GM12878 (cell line): ENCODE data around the gene CLBA1. TPM values are rescaled to one million over a fixed set of nuclear protein-coding genes. Genes with fewer than 3 reads are reported as not detected.
A peak's percentile ranks its signal among the peaks of the same experiment; 100 is the strongest.

Experiments used
- ATAC-seq: fragments of 200-7000 bp; cut with Tn5 transposase; 3 replicates; pipeline ENCODE4 v1.9.1; 2020; ENCODE audit warnings: mild to moderate bottlenecking, moderate library complexity
- BruUV-seq: library from RNA; stranded (reverse); fragments of 400-500 nt; replicated peaks from 2 replicates; lab custom pipeline; 2021; lab: Mats Ljungman, UMichigan
- CTCF ChIA-PET: fragments of 300-600 bp; sonication (Branson Sonifier 250); formaldehyde crosslinking; extraction: SDS; loops from one replicate; lab custom pipeline; 2021; ENCODE audit warnings: inconsistent platforms; lab: Yijun Ruan, JAX
- POLR2A ChIA-PET: fragments of 350-600 bp; formaldehyde crosslinking; extraction: SDS; loops from one replicate; lab custom pipeline; 2021; ENCODE audit warnings: inconsistent platforms; lab: Charles Lee
- RAD21 ChIA-PET: fragments of 300-600 bp; sonication (Branson Sonifier 250); formaldehyde crosslinking; loops from one replicate; lab custom pipeline; 2023; ENCODE audit warnings: antibody characterized with exemption; ENCODE audit not compliant: unreplicated experiment; lab: Charles Lee
- SMC1A ChIA-PET: fragments of 300-600 bp; sonication (Branson Sonifier 250); formaldehyde crosslinking; loops from one replicate; lab custom pipeline; 2023; ENCODE audit not compliant: unreplicated experiment, uncharacterized antibody; lab: Charles Lee
- DNase-seq: peaks from one replicate; pipeline ENCODE4 v3.0.0-alpha.2; 2011; ENCODE audit warnings: low read depth, low spot score
- FAIRE-seq: peaks from 3 replicates; lab custom pipeline; 2011; peaks lifted over from hg19 to GRCh38; lab: Jason Lieb, UNC
- H2AFZ ChIP-seq: 2 replicates; pipeline ENCODE4 v1.6.0; 2011; ENCODE audit warnings: low read depth, low read length, control low read depth; ENCODE audit not compliant: control insufficient read depth
- H3K27ac ChIP-seq: 2 replicates; pipeline ENCODE4 v1.5.1; 2011; ENCODE audit warnings: control low read depth; ENCODE audit not compliant: control insufficient read depth, insufficient read depth
- H3K27me3 ChIP-seq, 2 experiments: replicated peaks in 1 of 2; 2 replicates each; pipeline versions ENCODE4 v1.6.0 to v1.6.1; 2011; ENCODE audit warnings: low read length in 1 of 2; ENCODE audit not compliant: control insufficient read depth in 2 of 2, insufficient read depth in 2 of 2
- H3K36me3 ChIP-seq, 2 experiments: 2 replicates each; pipeline ENCODE4 v1.5.1; 2011; ENCODE audit warnings: low read length in 1 of 2; ENCODE audit not compliant: control insufficient read depth in 2 of 2, insufficient read depth in 2 of 2
- H3K4me1 ChIP-seq: 2 replicates; pipeline ENCODE4 v1.6.1; 2011; ENCODE audit warnings: mild to moderate bottlenecking, low read length, moderate library complexity, mixed read lengths; ENCODE audit not compliant: control insufficient read depth, insufficient read depth
- H3K4me2 ChIP-seq: 2 replicates; pipeline ENCODE4 v1.6.0; 2011; ENCODE audit warnings: control low read depth; ENCODE audit not compliant: control insufficient read depth, insufficient read depth
- H3K4me3 ChIP-seq: fragments of 200-600 bp; sonication (generic); 2 replicates; pipeline ENCODE4 v1.5.1; 2016
- H3K79me2 ChIP-seq: 2 replicates; pipeline ENCODE4 v1.6.0; 2011; ENCODE audit warnings: low read length; ENCODE audit not compliant: control insufficient read depth, insufficient read depth
- H3K9ac ChIP-seq: 2 replicates; pipeline ENCODE4 v1.8.0; 2011; ENCODE audit warnings: low read length, control low read depth, mixed read lengths; ENCODE audit not compliant: control insufficient read depth, insufficient read depth
- H3K9me3 ChIP-seq: replicated peaks from 3 replicates; pipeline ENCODE4 v1.5.1; 2011; ENCODE audit warnings: mild to moderate bottlenecking, low read length; ENCODE audit not compliant: control insufficient read depth, insufficient read depth
- H4K20me1 ChIP-seq: 2 replicates; pipeline ENCODE4 v1.6.0; 2011; ENCODE audit not compliant: control insufficient read depth, insufficient read depth
- BRCA1 ChIP-seq: IDR thresholded peaks from 2 replicates; pipeline ENCODE4 v1.6.1; 2011; ENCODE audit warnings: low read depth, low read length, improper control_type of control experiment
- CBX5 ChIP-seq: sonication (generic); IDR thresholded peaks from 2 replicates; pipeline ENCODE4 v1.6.1; 2016; ENCODE audit warnings: low read depth, moderate library complexity, mild to moderate bottlenecking, inconsistent platforms
- E2F8 ChIP-seq: fragments of 450-650 bp; IDR thresholded peaks from 2 replicates; pipeline ENCODE4 v1.6.1; 2018; ENCODE audit warnings: mild to moderate bottlenecking, low read depth, moderate library complexity; ENCODE audit not compliant: partially characterized antibody
- EED ChIP-seq: sonication (generic); IDR thresholded peaks from 2 replicates; pipeline ENCODE4 v1.6.1; 2016; ENCODE audit warnings: antibody characterized with exemption, low read depth
- FOS ChIP-seq: IDR thresholded peaks from 3 replicates; pipeline ENCODE4 v1.6.1; 2011; ENCODE audit warnings: borderline replicate concordance; ENCODE audit not compliant: insufficient read length; ENCODE audit errors: extremely low read depth
- FOXK2 ChIP-seq: fragments of 450-650 bp; IDR thresholded peaks from 2 replicates; pipeline ENCODE4 v1.6.1; 2017; ENCODE audit warnings: mild to moderate bottlenecking, moderate library complexity
- HCFC1 ChIP-seq: fragments of 150-350 bp; IDR thresholded peaks from 2 replicates; pipeline ENCODE4 v1.6.1; 2014; ENCODE audit warnings: low read length
- HSF1 ChIP-seq: fragments of 150-350 bp; IDR thresholded peaks from 2 replicates; pipeline ENCODE4 v1.6.1; 2014; ENCODE audit warnings: mild to moderate bottlenecking, low read depth, low read length
- KDM1A ChIP-seq: fragments of 200-600 bp; sonication (generic); IDR thresholded peaks from 2 replicates; pipeline ENCODE4 v1.6.1; 2016; ENCODE audit warnings: borderline replicate concordance
- NR2C1 ChIP-seq: fragments of 450-650 bp; IDR thresholded peaks from 2 replicates; pipeline ENCODE4 v1.6.1; 2017; ENCODE audit warnings: antibody characterized with exemption, mild to moderate bottlenecking, moderate library complexity
- RELA ChIP-seq: fragments of 450-650 bp; IDR thresholded peaks from 2 replicates; pipeline ENCODE4 v1.8.0; 2014; ENCODE audit warnings: borderline replicate concordance; ENCODE audit not compliant: partially characterized antibody
- REST ChIP-seq: IDR thresholded peaks from 2 replicates; pipeline ENCODE4 v1.6.1; 2012; ENCODE audit warnings: mild to moderate bottlenecking, low read depth, low read length
- RUNX3 ChIP-seq: IDR thresholded peaks from 2 replicates; pipeline ENCODE4 v1.6.1; 2012; ENCODE audit warnings: low read length, inconsistent platforms
- SMC3 ChIP-seq: IDR thresholded peaks from 2 replicates; pipeline ENCODE4 v1.6.1; 2011; ENCODE audit warnings: low read length, improper control_type of control experiment, borderline replicate concordance
- STAT1 ChIP-seq: fragments of 450-650 bp; conservative IDR thresholded peaks from 2 replicates; pipeline ENCODE4 v1.6.1; 2014; ENCODE audit warnings: antibody characterized with exemption, mild to moderate bottlenecking
- ZNF207 ChIP-seq: fragments of 450-650 bp; IDR thresholded peaks from 2 replicates; pipeline ENCODE4 v1.6.1; 2014; ENCODE audit warnings: antibody characterized with exemption, mild to moderate bottlenecking, borderline replicate concordance
- WGBS: methylation state at CpG from one replicate; pipeline ENCODE4 v1.1.6; 2016; ENCODE audit warnings: low lambda C conversion rate; ENCODE audit not compliant: insufficient replicate concordance, insufficient coverage; ENCODE audit errors: missing lambda C conversion rate; 5-methylcytosine and 5-hydroxymethylcytosine counted together
- in situ Hi-C: fragments of 300-500 bp; cut with MboI; formaldehyde crosslinking; loops from 9 replicates; pipeline ENCODE4 v1.14.3; 2018; ENCODE audit warnings: mixed read lengths
- intact Hi-C: fragments of 100-400 bp; cut with micrococcal nuclease; formaldehyde crosslinking; loops from one replicate; pipeline ENCODE4 v1.14.2; 2022; ENCODE audit not compliant: unreplicated experiment
- polyA plus RNA-seq, 11 experiments: library from polyadenylated mRNA; depleted of rRNA in 4 of 11; unstranded in 6 of 11; stranded (reverse) in 5 of 11; fragments of >200 nt; fragmentation: Nextera tagmentation in 4 of 11; fragmentation: Illumina TruSeq in 1 of 11; extraction: Ambion mirVana in 4 of 11; extraction: Trizol in 1 of 11; gene quantifications; 1 replicate in 1 of 11; 2 replicates in 10 of 11; pipeline versions ENCODE4 v1.2.1 to v1.2.3, GENCODE V29; 2011 to 2016; ENCODE audit warnings: inconsistent platforms in 2 of 11, missing spikeins in 2 of 11, low read depth in 1 of 11
- total RNA-seq, 4 experiments: library from RNA; depleted of rRNA in 3 of 4; stranded (reverse); fragments of >200 nt in 3 of 4; fragmentation: Illumina TruSeq in 1 of 4; extraction: Trizol in 1 of 4; gene quantifications; 2 replicates each; pipeline versions ENCODE4 v1.2.1 to v1.2.3, GENCODE V29; 2013 to 2021

The CLBA1 gene
- total and polyA plus RNA-seq, 10 of the 15 experiments (the other 5 are each of a cell fraction or from before 2014, with no cell fraction given) = 0.07 to 1.1 (median 0.62) TPM; not detected in 1

GRCh38 chr14:105021656-105022275, 36.2 kb downstream of the CLBA1 start (continued):
- TF ChIP-seq E2F8 (no peak), FOS (no peak), FOXK2 (no peak)

- Histone ChIP-seq H3K27me3 (no peaks in the 10 kb centered on the region), H3K36me3 (peaks cover 0 to 2% of the 10 kb centered on the region in 2 experiments; a peak in 2 of 4 replicates), H3K4me3 (peak overlapping the region; percentile 72), H2AFZ (no peak overlapping the region), H3K4me2 (peak overlapping the region; percentile 78; the same call in 1 of the 2 replicates), H3K27ac (peak overlapping the region; percentile 93), H3K4me1 (peaks cover 26% of the 10 kb centered on the region), H3K79me2 (peaks cover 52% of the 10 kb centered on the region), H3K9me3 (peaks cover 3% of the 10 kb centered on the region; the same call in 1 of the 3 replicates), H3K9ac (peak overlapping the region; percentile 95), H4K20me1 (no peaks in the 10 kb centered on the region)
- 43% methylated on average over 2 of the region's 2 CpGs for WGBS
- ChIA-PET SMC1A (no interaction called here), POLR2A (interaction anchor here (1.3 to 1.9 kb wide), 3 partner anchors 14 to 44 kb away, joined by 3 to 13 read pairs (median 3); no protein-coding TSS in a partner anchor), RAD21 (interaction anchor here (1.5 kb wide), 1 partner anchor 65 kb away, joined by 5 read pairs; no protein-coding TSS in a partner anchor), CTCF (no interaction called here)
- in situ Hi-C loops = no loop called here
- DNase-seq (no peak), ATAC-seq (no peak), FAIRE-seq (no peak)
- intact Hi-C loops = loop anchor here (5.0 kb wide), 1 partner anchor 45 kb away; the partner anchor contains the start of gene GPR132
- BruUV-seq = no TSS peak
- TF ChIP-seq EED = no peak
- no peak for TF ChIP-seq RUNX3
- no peak for TF ChIP-seq HSF1
- no peak for TF ChIP-seq NR2C1
- no peak for TF ChIP-seq REST
- no peak for TF ChIP-seq SMC3
- no peak for TF ChIP-seq RELA
- TF ChIP-seq HCFC1 = no peak
- TF ChIP-seq BRCA1 = no peak
- no peak for TF ChIP-seq STAT1
- no peak for TF ChIP-seq KDM1A
- TF ChIP-seq ZNF207 = no peak
- no peak for TF ChIP-seq CBX5
Measured at GRCh38 chr14:105022276-105022670, 36.7 kb downstream of the CLBA1 start.
